SK-N-SH treated with all-trans-retinoic acid at 6 μM for 48 hours (cell line): ENCODE results near the gene PLCD3.

Experiments used
- ATAC-seq: fragments of 200-7000 bp; cut with Tn5 transposase; 3 replicates; pipeline ENCODE4 v1.9.1; 2020; ENCODE audit warnings: mild to moderate bottlenecking, moderate library complexity
- BACH2 ChIP-seq: fragments of 250-450 bp; sonication (Bioruptor Pico); IDR thresholded peaks from 2 replicates; pipeline ENCODE4 v1.9.0; 2021; ENCODE audit warnings: mild to moderate bottlenecking, borderline replicate concordance
- CREB5 ChIP-seq: fragments of 250-450 bp; sonication (Bioruptor Pico); IDR thresholded peaks from 2 replicates; pipeline ENCODE4 v1.5.1; 2020; ENCODE audit warnings: low read depth, mild to moderate bottlenecking, moderate library complexity
- CSDC2 ChIP-seq: fragments of 250-450 bp; sonication (Bioruptor Pico); IDR thresholded peaks from 2 replicates; pipeline ENCODE4 v1.5.0; 2020; ENCODE audit warnings: mild to moderate bottlenecking, moderate library complexity
- CSRNP3 ChIP-seq: fragments of 250-450 bp; sonication (Bioruptor Pico); IDR thresholded peaks from 2 replicates; pipeline ENCODE4 v1.5.1; 2021; ENCODE audit warnings: mild to moderate bottlenecking, moderate library complexity
- ESRRG ChIP-seq: fragments of 250-450 bp; sonication (Bioruptor Pico); IDR thresholded peaks from 2 replicates; pipeline ENCODE4 v1.6.1; 2021; ENCODE audit warnings: mild to moderate bottlenecking
- GLIS3 ChIP-seq: fragments of 250-450 bp; sonication (Bioruptor Pico); IDR thresholded peaks from 2 replicates; pipeline ENCODE4 v1.5.0; 2020; ENCODE audit warnings: mild to moderate bottlenecking, moderate library complexity
- ISL1 ChIP-seq: fragments of 250-450 bp; sonication (Bioruptor Pico); IDR thresholded peaks from 2 replicates; pipeline ENCODE4 v2.1.2; 2022; ENCODE audit warnings: mild to moderate bottlenecking, moderate library complexity
- OSR1 ChIP-seq: fragments of 250-450 bp; sonication (Bioruptor Pico); IDR thresholded peaks from 2 replicates; pipeline ENCODE4 v1.8.0; 2022; ENCODE audit warnings: moderate library complexity, mild to moderate bottlenecking, inconsistent platforms
- POU6F1 ChIP-seq: fragments of 250-450 bp; sonication (Bioruptor Pico); IDR thresholded peaks from 2 replicates; pipeline ENCODE4 v1.8.0; 2021; ENCODE audit warnings: low read depth, mild to moderate bottlenecking, moderate library complexity, borderline replicate concordance
- PPARA ChIP-seq: fragments of 250-450 bp; sonication (Bioruptor Pico); IDR thresholded peaks from 2 replicates; pipeline ENCODE4 v1.5.0; 2020; ENCODE audit warnings: mild to moderate bottlenecking, borderline replicate concordance
- RARB ChIP-seq: fragments of 250-450 bp; sonication (Bioruptor Pico); IDR thresholded peaks from 2 replicates; pipeline ENCODE4 v1.8.0; 2021; ENCODE audit warnings: mild to moderate bottlenecking, moderate library complexity
- SNAI2 ChIP-seq: fragments of 250-450 bp; sonication (Bioruptor Pico); IDR thresholded peaks from 2 replicates; pipeline ENCODE4 v1.5.0; 2020; ENCODE audit warnings: mild to moderate bottlenecking, moderate library complexity
- TCF4 ChIP-seq: fragments of 250-450 bp; sonication (Bioruptor Pico); IDR thresholded peaks from 2 replicates; pipeline ENCODE4 v1.8.0; 2021; ENCODE audit warnings: mild to moderate bottlenecking, moderate library complexity, borderline replicate concordance
- TOX ChIP-seq: fragments of 250-450 bp; sonication (Bioruptor Pico); IDR thresholded peaks from 2 replicates; pipeline ENCODE4 v1.8.0; 2021; ENCODE audit warnings: mild to moderate bottlenecking, moderate library complexity, borderline replicate concordance
- ZC3H10 ChIP-seq: fragments of 250-450 bp; sonication (Bioruptor Pico); IDR thresholded peaks from 2 replicates; pipeline ENCODE4 v1.5.1; 2021; ENCODE audit warnings: mild to moderate bottlenecking, moderate library complexity
- ZFP3 ChIP-seq: fragments of 250-450 bp; sonication (Bioruptor Pico); IDR thresholded peaks from 2 replicates; pipeline ENCODE4 v1.5.0; 2020; ENCODE audit warnings: mild to moderate bottlenecking, moderate library complexity
- ZFP30 ChIP-seq: fragments of 450-650 bp; formaldehyde crosslinking; IDR thresholded peaks from 2 replicates; pipeline ENCODE4 v1.5.0; 2022; ENCODE audit warnings: mild to moderate bottlenecking, moderate library complexity
- ZNF70 ChIP-seq: fragments of 450-650 bp; formaldehyde crosslinking; IDR thresholded peaks from 2 replicates; pipeline ENCODE4 v1.5.0; 2020; ENCODE audit warnings: mild to moderate bottlenecking, moderate library complexity
- ZNF8 ChIP-seq: fragments of 450-650 bp; formaldehyde crosslinking; IDR thresholded peaks from 2 replicates; pipeline ENCODE4 v1.5.0; 2020; ENCODE audit warnings: mild to moderate bottlenecking, moderate library complexity

Gene PLCD3

GRCh38 chr17:45150911-45151809 is 18.8 kb upstream of the PLCD3 start:
- no peak for ATAC-seq
- TF ChIP-seq CSDC2 (CRISPR knock-in tag), result no peak
- no peak for TF ChIP-seq ZC3H10 (CRISPR knock-in tag)
- no peak for TF ChIP-seq PPARA (CRISPR knock-in tag)
- no peak for TF ChIP-seq CREB5 (CRISPR knock-in tag)
- TF ChIP-seq ZFP3 (CRISPR knock-in tag), result no peak
- TF ChIP-seq TCF4 (CRISPR knock-in tag), result no peak
- no peak for TF ChIP-seq BACH2 (CRISPR knock-in tag)
- TF ChIP-seq GLIS3 (CRISPR knock-in tag), result no peak
- TF ChIP-seq RARB, result no peak
- TF ChIP-seq OSR1 (CRISPR knock-in tag), result no peak
- TF ChIP-seq POU6F1 (CRISPR knock-in tag), result no peak
- TF ChIP-seq ISL1 (CRISPR knock-in tag), result no peak
- no peak for TF ChIP-seq TOX
- TF ChIP-seq SNAI2 (CRISPR knock-in tag), result no peak
- no peak for TF ChIP-seq ZNF8
- TF ChIP-seq CSRNP3 (CRISPR knock-in tag), result no peak
- no peak for TF ChIP-seq ZFP30 (CRISPR knock-in tag)

GRCh38 chr17:45149669-45150664 is 17.7 kb upstream of the PLCD3 start:
- peak; percentile 6; the same call in 2 of the 3 replicates for ATAC-seq
- TF ChIP-seq ESRRG (CRISPR knock-in tag) (no peak), ZNF8 (no peak), TOX (no peak), ZC3H10 (CRISPR knock-in tag) (no peak), ZNF70 (no peak), BACH2 (CRISPR knock-in tag) (no peak), ZFP30 (CRISPR knock-in tag) (no peak)

GRCh38 chr17:45149037-45149668 is 16.8 kb upstream of the PLCD3 start:
- TF ChIP-seq CREB5 (CRISPR knock-in tag) (no peak), SNAI2 (CRISPR knock-in tag) (peak; percentile 54; the same call in 1 of the 2 replicates)
- TF ChIP-seq, all 23 proteins: peak for 1
- ATAC-seq, result peak; percentile 57
